Measurements from ENCODE around the gene ZNF266.

The ZNF266 gene

DNA sequence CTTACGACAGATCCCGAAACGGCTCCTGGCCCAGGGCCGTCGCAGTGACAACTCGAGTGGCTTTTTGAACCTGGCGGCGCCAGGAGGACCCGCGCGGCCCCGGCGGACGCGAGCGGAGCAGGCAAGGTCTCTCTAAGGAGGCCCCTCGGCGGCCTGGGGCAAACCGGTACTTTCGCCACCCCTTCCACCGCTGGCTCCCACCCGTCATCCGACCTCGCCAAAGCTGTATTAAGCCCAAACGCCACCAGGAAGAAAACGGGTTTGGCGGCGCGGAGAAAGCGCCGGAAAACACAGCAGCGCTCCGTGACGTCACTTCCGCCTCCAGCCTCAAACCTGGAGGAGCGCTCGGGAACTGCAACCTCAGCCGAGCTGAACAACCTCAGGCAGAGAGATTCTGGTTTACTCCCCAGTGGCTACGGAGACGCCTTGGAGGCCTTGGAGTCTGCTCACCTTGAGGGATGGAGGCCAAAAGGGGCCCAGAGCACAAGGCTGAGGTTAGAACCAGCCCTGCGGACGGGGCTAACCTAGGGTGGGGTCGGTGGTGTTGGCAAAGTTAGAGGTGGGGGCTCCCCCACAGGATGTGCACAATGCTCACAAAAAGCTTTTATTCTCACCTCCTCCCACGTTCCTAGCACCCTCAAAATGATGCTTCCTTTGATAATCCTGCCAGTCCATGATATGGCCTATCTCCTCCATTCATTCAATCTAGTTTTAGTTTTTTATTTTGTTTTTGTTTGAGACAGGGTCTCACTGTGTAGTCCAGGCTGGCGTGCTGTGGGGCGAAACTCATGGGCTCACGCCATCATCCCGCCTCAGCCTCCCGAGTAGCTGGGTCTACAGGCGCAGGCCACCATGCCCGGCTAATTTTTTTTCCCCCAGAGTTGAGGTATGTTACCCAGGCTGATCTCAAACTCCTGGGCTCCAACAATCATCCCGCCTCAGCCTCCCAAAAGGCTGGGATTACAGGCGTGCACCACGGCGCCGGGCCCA, at the start of gene ZNF266:
Gene ZNF266 (minus strand): TSS at position 295 of the 990 bp plus-strand sequence. CDS start 15,484 bp downstream, outside the sequence.
- no peaks in the 10 kb centered on the region for H3K27me3 ChIP-seq (ENCODE audit: control insufficient read depth, insufficient read depth, low read length)
- H3K36me3 ChIP-seq (ENCODE audit: control insufficient read depth, insufficient read depth, low read length): peaks cover 3% of the 10 kb centered on the region
- peak within 1 kb of the TSS; percentile 94 for H3K9ac ChIP-seq (ENCODE audit: low read depth, low read length)
- H3K4me1 ChIP-seq (ENCODE audit: control insufficient read depth, insufficient read depth, low read length): no peaks in the 10 kb centered on the region
- H3K9me3 ChIP-seq (ENCODE audit: control insufficient read depth, insufficient read depth, low read length): peaks cover 3% of the 10 kb centered on the region
- H3K4me3 ChIP-seq (ENCODE audit: low read depth, low read length): peak within 1 kb of the TSS; percentile 88

DNA sequence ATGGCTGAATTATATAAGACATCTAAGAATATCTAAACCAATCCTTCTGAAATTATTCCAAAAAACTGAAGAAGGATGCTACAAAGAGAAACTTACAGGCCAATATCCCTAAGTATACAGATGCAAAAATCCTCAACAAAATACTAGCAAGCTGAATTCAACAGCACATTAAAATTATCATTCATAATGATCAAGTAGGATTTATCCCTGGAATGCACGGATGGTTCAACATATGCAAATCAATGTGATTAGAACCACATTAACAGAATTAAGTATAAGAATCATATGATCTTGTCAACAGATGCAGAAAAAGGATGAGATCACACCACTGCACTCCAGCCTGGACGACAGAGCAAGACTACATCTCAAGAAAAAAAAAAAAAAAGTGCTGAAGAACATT, 49.8 kb upstream of the ZNF266 start:
- Histone ChIP-seq H3K4me3 (ENCODE audit: low read depth, low read length) (no peak overlapping the region), H3K4me1 (ENCODE audit: control insufficient read depth, insufficient read depth, low read length) (no peaks in the 10 kb centered on the region), H3K27me3 (ENCODE audit: control insufficient read depth, insufficient read depth, low read length) (no peaks in the 10 kb centered on the region), H3K9ac (ENCODE audit: low read depth, low read length) (no peak overlapping the region), H3K36me3 (ENCODE audit: control insufficient read depth, insufficient read depth, low read length) (no peaks in the 10 kb centered on the region), H3K9me3 (ENCODE audit: control insufficient read depth, insufficient read depth, low read length) (peaks cover 22% of the 10 kb centered on the region)

DNA sequence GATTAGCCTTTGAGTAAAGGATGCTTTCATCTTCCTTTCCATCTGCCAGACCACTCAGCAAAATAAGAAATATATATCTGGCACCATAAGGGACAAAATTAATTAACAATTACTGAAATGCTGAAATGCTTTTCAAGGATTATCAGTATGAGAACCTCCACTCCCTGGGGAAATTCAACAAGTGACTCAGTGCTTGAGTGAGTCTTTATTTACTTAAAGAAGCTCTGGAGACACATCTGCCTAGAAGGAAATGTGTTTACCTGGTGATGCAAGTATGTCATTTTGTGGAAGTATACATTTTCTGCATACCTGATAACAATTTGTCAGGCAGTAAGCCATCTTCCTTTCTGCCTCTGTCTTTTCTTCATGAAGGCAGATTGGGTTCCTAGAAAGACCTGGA, 39.6 kb upstream of the ZNF266 start:
- Histone ChIP-seq H3K4me3 (ENCODE audit: low read depth, low read length) (no peak overlapping the region), H3K4me1 (ENCODE audit: control insufficient read depth, insufficient read depth, low read length) (no peaks in the 10 kb centered on the region), H3K36me3 (ENCODE audit: control insufficient read depth, insufficient read depth, low read length) (no peaks in the 10 kb centered on the region), H3K9me3 (ENCODE audit: control insufficient read depth, insufficient read depth, low read length) (peaks cover 19% of the 10 kb centered on the region), H3K9ac (ENCODE audit: low read depth, low read length) (no peak overlapping the region), H3K27me3 (ENCODE audit: control insufficient read depth, insufficient read depth, low read length) (no peaks in the 10 kb centered on the region)

DNA sequence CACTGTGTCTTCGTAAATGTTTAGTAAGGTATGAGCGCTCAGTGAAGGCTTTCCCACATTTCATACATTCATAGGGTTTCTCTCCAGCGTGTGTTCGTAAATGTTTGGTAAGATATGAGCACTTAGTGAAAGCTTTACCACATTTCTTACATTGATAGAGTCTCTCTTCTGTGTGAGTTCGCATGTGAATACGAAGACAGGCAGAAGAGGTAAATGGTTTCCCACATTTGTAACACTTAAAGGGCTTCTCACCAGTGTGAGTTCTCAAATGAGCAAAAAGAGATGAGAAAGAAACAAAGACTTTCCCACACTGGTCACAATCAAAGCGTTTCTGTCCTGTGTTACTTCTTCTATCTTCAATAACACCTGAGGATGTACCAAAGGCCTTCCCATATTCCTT, 31.8 kb upstream of the ZNF266 start:
- Histone ChIP-seq H3K36me3 (ENCODE audit: control insufficient read depth, insufficient read depth, low read length) (no peaks in the 10 kb centered on the region), H3K9me3 (ENCODE audit: control insufficient read depth, insufficient read depth, low read length) (peaks cover 41% of the 10 kb centered on the region), H3K4me1 (ENCODE audit: control insufficient read depth, insufficient read depth, low read length) (no peaks in the 10 kb centered on the region), H3K27me3 (ENCODE audit: control insufficient read depth, insufficient read depth, low read length) (no peaks in the 10 kb centered on the region), H3K9ac (ENCODE audit: low read depth, low read length) (no peak overlapping the region), H3K4me3 (ENCODE audit: low read depth, low read length) (no peak overlapping the region)

DNA sequence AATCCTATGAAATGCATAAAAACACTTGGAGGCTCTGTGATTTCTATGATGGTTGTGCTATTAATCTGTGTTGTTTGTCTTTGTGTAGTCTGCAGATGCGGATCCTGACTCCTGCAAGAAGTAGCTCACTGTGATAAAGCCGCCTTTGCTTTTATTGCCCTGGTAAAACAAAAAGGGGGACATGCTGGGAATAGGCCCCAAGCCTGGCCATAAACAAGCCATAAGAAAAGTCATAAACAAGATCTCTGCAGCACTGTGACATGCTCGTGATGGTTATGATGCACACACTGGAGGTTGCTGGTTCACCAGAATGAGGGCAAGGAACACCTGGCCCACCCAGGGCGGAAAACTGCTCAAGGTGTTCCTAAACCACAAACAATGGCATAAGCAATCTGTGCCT, 26.6 kb upstream of the ZNF266 start:
- Histone ChIP-seq H3K36me3 (ENCODE audit: control insufficient read depth, insufficient read depth, low read length) (no peaks in the 10 kb centered on the region), H3K27me3 (ENCODE audit: control insufficient read depth, insufficient read depth, low read length) (no peaks in the 10 kb centered on the region), H3K9me3 (ENCODE audit: control insufficient read depth, insufficient read depth, low read length) (peaks cover 22% of the 10 kb centered on the region), H3K9ac (ENCODE audit: low read depth, low read length) (no peak overlapping the region), H3K4me1 (ENCODE audit: control insufficient read depth, insufficient read depth, low read length) (no peaks in the 10 kb centered on the region), H3K4me3 (ENCODE audit: low read depth, low read length) (no peak overlapping the region)

- peaks cover 13% of the 10 kb centered on the region for H3K9me3 ChIP-seq (ENCODE audit: control insufficient read depth, insufficient read depth, low read length)
- H3K36me3 ChIP-seq (ENCODE audit: control insufficient read depth, insufficient read depth, low read length): no peaks in the 10 kb centered on the region
- no peak overlapping the region for H3K9ac ChIP-seq (ENCODE audit: low read depth, low read length)
- no peaks in the 10 kb centered on the region for H3K4me1 ChIP-seq (ENCODE audit: control insufficient read depth, insufficient read depth, low read length)
- H3K27me3 ChIP-seq (ENCODE audit: control insufficient read depth, insufficient read depth, low read length): no peaks in the 10 kb centered on the region
- no peak overlapping the region for H3K4me3 ChIP-seq (ENCODE audit: low read depth, low read length)
These were observed 20.8 kb upstream of the ZNF266 start for GRCh38 chr19:9456018-9456689.

DNA sequence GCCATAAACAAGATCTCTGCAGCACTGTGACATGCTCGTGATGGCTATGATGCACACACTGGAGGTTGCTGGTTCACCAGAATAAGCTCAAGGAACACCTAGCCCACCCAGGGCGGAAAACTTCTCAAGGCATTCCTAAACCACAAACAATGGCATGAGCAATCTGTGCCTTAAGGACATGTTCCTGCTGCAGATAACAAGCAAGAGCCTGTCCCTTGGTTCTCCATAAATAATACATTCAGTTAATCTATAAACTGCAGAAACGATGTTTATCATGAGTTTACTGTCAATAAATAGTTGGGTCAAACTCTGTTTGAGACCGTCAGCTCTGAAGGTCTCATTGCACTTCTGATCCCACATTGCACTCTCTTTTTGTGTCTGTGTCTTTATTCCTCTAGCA, 18.6 kb upstream of the ZNF266 start:
- no peaks in the 10 kb centered on the region for H3K4me1 ChIP-seq (ENCODE audit: control insufficient read depth, insufficient read depth, low read length)
- H3K9me3 ChIP-seq (ENCODE audit: control insufficient read depth, insufficient read depth, low read length): peaks cover 17% of the 10 kb centered on the region
- H3K36me3 ChIP-seq (ENCODE audit: control insufficient read depth, insufficient read depth, low read length): no peaks in the 10 kb centered on the region
- H3K9ac ChIP-seq (ENCODE audit: low read depth, low read length): no peak overlapping the region
- no peaks in the 10 kb centered on the region for H3K27me3 ChIP-seq (ENCODE audit: control insufficient read depth, insufficient read depth, low read length)
- H3K4me3 ChIP-seq (ENCODE audit: low read depth, low read length): no peak overlapping the region

DNA sequence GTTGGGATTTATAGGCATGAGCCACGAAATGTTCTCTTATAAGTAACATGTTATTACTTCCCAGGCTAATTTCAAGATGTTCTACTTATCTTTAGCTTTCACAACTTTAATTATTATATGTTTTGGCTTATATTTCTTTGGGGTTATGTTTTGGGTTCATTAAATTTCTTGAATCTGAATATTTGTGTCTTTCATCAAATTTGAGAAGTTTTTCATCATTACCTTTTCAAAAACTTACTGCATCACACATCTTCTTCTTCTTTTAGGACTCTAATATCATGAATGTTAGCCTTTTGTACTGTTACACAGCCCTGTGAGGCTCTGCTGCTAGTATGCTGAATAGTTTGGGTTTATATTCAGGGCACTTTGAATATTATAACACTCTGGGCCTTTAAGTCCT, 9.7 kb upstream of the ZNF266 start:
- no peak overlapping the region for H3K9ac ChIP-seq (ENCODE audit: low read depth, low read length)
- H3K27me3 ChIP-seq (ENCODE audit: control insufficient read depth, insufficient read depth, low read length): no peaks in the 10 kb centered on the region
- H3K4me1 ChIP-seq (ENCODE audit: control insufficient read depth, insufficient read depth, low read length): no peaks in the 10 kb centered on the region
- peaks cover 17% of the 10 kb centered on the region for H3K9me3 ChIP-seq (ENCODE audit: control insufficient read depth, insufficient read depth, low read length)
- no peak overlapping the region for H3K4me3 ChIP-seq (ENCODE audit: low read depth, low read length)
- H3K36me3 ChIP-seq (ENCODE audit: control insufficient read depth, insufficient read depth, low read length): no peaks in the 10 kb centered on the region

GRCh38 chr19:9436358-9436757, 985 bp upstream of the ZNF266 start:
- no peaks in the 10 kb centered on the region for H3K27me3 ChIP-seq (ENCODE audit: control insufficient read depth, insufficient read depth, low read length)
- no peak overlapping the region for H3K9ac ChIP-seq (ENCODE audit: low read depth, low read length)
- H3K9me3 ChIP-seq (ENCODE audit: control insufficient read depth, insufficient read depth, low read length): peaks cover 3% of the 10 kb centered on the region
- peak overlapping the region; percentile 88 for H3K4me3 ChIP-seq (ENCODE audit: low read depth, low read length)
- peaks cover under 1% of the 10 kb centered on the region for H3K36me3 ChIP-seq (ENCODE audit: control insufficient read depth, insufficient read depth, low read length)
- H3K4me1 ChIP-seq (ENCODE audit: control insufficient read depth, insufficient read depth, low read length): no peaks in the 10 kb centered on the region

GRCh38 chr19:9431475-9431874, 3.9 kb downstream of the ZNF266 start:
- Histone ChIP-seq H3K36me3 (ENCODE audit: control insufficient read depth, insufficient read depth, low read length) (peaks cover 6% of the 10 kb centered on the region), H3K4me3 (ENCODE audit: low read depth, low read length) (no peak overlapping the region), H3K4me1 (ENCODE audit: control insufficient read depth, insufficient read depth, low read length) (no peaks in the 10 kb centered on the region), H3K27me3 (ENCODE audit: control insufficient read depth, insufficient read depth, low read length) (no peaks in the 10 kb centered on the region), H3K9ac (ENCODE audit: low read depth, low read length) (no peak overlapping the region), H3K9me3 (ENCODE audit: control insufficient read depth, insufficient read depth, low read length) (no peaks in the 10 kb centered on the region)

- H3K27me3 ChIP-seq (ENCODE audit: control insufficient read depth, insufficient read depth, low read length): no peaks in the 10 kb centered on the region
These were observed 4.9 kb downstream of the ZNF266 start for GRCh38 chr19:9430444-9430843.

GRCh38 chr19:9427941-9428340, 7.4 kb downstream of the ZNF266 start:
- peaks cover 12% of the 10 kb centered on the region for H3K36me3 ChIP-seq (ENCODE audit: control insufficient read depth, insufficient read depth, low read length)
- no peaks in the 10 kb centered on the region for H3K9me3 ChIP-seq (ENCODE audit: control insufficient read depth, insufficient read depth, low read length)
- no peak overlapping the region for H3K4me3 ChIP-seq (ENCODE audit: low read depth, low read length)
- H3K27me3 ChIP-seq (ENCODE audit: control insufficient read depth, insufficient read depth, low read length): no peaks in the 10 kb centered on the region
- H3K4me1 ChIP-seq (ENCODE audit: control insufficient read depth, insufficient read depth, low read length): no peaks in the 10 kb centered on the region
- H3K9ac ChIP-seq (ENCODE audit: low read depth, low read length): no peak overlapping the region

More at GRCh38 chr19:9430444-9430843, 4.9 kb downstream of the ZNF266 start:
- H3K36me3 ChIP-seq (ENCODE audit: control insufficient read depth, insufficient read depth, low read length): peaks cover 6% of the 10 kb centered on the region
- H3K9ac ChIP-seq (ENCODE audit: low read depth, low read length): no peak overlapping the region
- no peaks in the 10 kb centered on the region for H3K4me1 ChIP-seq (ENCODE audit: control insufficient read depth, insufficient read depth, low read length)
- no peak overlapping the region for H3K4me3 ChIP-seq (ENCODE audit: low read depth, low read length)
- no peaks in the 10 kb centered on the region for H3K9me3 ChIP-seq (ENCODE audit: control insufficient read depth, insufficient read depth, low read length)

Measured in iPS-15b (cell line).